GM04504 (cell line): ENCODE measurements around the gene DHX29.

Experiments
- DNase-seq: peaks from one replicate; pipeline ENCODE4 v3.0.0-alpha.2; 2012; ENCODE audit warnings: low read depth

DHX29 gene

DNA sequence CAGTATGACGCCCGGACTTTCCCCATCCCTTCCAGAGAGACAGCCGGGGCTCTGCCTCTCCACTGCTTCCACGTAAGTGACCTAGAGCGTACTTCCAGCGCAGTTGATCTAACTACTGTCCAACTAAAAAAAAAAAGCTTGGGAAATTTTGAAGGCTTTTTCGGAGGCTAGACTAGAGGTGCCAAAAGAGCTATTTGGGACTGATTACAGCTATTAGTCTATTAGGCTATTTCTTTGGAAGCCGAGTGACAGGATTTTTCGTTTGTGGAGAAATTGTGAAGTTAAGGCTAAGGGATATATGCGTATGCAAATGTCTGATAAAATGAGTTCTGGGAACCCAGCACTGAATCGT lies 75.6 kb downstream of the DHX29 start:
- no peak for DNase-seq

DNA sequence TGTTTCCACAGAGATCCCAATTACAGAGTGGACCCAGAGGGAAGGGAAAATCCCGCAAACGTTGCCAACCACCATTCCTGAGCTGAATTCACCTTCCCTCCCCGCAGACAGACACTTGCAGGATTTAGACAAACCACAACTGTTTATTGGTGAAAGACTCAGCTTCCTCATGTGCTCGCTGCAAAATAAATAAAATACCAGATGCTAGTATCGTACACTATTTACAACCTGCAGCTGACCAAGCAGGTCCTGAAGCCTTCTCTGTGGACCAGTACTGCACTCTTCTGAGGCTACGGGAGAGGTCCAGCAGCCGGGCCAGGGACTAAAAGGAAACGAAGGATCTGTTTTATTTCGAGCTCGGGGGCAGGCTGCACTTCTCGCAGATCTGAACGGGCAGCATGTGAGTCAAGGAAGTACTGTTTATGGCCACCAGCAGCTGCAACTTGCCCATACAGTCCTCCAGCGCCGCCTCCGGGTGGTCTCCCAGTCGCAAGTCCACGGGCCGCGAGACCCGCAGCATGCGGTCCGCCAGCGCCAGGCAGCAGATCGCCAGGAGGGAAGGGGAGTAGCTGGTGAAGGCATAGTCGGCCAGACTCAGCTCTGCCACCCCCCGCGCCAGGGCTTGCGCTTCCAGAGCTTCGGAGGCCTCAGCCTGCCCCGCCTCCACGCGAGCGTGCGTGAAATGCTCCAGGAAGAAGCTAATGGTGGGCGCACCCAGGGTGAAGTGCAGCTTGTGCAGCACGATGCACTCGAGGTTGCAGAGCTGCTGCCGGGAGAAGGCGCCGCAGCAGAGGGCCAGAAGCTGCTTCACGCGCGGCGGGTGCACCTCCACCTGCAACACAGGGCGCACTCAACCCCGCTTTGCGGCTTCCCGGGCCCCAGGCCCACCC lies 76.2 kb downstream of the DHX29 start:
- DNase-seq: no peak

DNA sequence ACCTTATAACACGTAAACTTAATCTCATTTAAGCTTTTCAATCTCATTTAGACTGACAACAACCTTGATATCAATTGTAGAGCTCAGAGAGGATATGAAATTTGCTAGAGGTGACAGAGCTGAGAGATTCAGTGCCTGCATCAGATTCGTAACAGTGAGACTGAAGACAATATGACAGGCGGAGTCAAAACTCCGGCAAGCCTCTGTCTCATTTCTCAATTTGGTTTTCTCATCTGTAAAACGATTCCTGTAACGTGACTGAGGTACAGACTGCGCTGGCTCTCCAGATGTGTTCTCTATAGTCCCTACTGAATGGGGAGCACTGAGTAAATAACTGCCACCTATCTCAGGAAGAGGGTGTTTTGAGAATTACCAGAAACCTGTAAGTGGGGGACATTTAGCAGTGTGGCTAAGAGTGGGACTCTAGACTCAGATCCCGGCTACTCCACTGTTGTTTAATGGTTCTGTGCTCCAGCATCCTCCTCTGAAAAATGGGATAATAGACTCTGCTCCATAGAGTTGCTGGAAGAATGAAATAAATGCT lies 77.3 kb downstream of the DHX29 start:
- DNase-seq: no peak

DNA sequence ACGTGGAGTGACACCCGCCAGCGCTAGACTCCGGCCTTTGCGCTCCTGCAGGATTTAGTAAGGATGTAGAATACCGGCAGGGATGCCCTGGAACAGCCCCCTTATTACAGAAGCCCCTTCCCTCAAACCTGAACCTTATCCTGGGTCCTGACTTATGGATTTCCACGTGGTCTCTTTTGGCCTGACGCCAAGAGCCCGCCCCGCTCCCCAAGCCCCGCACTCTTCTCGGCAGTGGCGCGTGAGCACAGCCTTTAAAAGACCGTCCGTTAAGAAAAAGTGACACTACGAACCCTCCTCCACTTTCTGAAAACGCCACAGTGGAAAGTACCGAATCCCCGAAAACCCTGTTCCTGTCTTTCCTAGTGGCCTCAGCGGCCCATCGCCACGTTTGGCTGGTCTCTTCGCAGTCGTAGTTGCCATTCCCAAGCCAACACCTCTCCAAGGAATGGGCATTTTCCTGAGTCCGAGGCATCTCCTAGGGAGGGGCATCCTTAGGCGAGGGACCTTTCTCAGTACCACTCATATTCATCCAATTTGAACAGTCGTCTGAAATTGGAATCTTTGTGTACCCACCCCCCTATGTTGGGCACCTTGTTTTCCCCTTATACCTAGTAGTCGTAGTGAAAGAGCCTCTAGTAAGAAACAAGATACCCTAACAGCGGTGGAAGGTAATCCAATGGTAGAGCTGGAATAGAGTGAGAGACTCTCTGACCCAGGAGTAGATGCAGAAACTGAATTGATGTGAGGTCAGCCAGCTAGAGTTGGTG lies 79.6 kb downstream of the DHX29 start:
- DNase-seq: no peak

DNA sequence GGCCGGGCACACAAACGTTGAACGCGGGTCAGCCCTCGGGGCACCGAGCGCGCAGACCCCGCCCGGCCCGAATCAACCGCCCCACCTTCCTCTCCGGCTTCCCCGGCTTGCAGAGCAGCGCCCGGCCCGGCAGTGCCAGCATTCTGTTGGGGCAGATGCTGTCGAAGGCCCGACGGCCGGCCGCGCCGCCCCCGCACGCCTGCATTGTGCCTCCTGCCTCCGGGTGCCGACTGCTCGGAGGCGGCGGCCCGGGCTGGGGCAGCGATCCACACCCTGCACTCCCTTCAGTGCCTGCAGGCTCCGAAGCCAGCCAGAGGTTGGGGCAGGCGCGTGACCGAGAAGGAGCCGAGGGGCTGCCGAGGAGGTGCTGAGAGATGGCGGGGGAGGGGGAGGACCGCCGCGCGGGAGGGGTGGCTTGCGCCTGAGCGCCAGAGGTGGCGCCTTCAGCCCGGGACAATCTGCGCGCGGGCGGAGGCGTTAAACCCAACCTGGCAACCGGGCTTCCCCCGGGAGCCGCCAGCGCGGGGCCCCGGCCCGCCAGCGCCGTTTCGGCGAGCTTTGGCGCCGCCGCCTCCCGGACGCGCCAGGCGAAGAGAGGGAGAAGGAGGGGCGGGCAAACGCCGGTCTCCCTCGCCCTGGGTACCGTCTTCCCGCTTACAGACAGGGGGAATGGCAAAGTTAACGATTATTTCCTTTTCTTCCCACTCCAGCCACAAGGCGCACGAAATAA lies 80.4 kb downstream of the DHX29 start, which contains the start of gene MCIDAS:
Gene MCIDAS (minus strand): TSS at position 382 of the 730 bp plus-strand sequence. CDS start 177 bp downstream, at position 205.
- no peak for DNase-seq

DNA sequence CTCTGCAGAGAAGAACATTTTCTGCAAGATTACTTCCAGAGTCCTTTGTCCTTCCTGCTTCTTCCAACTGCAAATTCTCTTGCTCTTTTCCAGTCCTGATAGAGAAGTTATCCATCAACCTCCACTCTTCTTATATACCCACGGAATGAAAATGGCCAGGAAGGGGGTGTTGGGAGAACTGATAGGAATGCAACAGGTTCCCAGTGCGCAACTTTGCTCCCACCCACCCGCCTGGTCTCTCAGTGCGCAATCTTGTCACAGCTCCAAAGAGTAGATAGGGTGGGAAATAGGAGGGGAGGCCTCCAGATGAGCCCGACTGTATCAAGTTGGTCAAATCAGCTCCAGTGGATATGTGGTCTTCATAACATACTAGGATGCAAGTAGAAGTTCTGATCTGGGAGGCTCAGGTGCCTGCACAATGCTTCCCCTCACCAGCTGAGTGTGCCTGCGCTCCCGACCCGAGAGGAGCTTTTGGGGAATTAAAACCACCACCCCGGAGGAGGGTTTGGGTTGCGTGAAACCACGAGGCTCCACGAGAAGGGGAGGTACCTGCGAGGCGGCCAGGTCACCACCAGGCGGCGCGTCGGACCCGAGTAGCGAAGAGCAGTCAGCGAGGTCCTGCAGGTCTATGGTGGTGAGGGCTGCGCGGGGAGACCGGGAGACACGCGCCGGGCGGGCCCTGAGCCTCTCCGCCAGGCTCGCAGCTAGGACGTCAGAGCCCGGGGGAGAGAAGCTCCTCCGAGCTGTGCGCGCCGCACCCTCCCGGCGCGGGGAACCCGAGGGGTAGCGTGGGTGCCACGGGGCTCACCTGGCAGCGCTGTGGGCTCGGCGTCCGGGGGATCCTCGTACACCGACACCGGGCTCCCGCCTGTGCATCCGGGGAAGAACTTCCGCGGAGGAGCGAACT lies 81.2 kb downstream of the DHX29 start:
- DNase-seq: no peak

DNA sequence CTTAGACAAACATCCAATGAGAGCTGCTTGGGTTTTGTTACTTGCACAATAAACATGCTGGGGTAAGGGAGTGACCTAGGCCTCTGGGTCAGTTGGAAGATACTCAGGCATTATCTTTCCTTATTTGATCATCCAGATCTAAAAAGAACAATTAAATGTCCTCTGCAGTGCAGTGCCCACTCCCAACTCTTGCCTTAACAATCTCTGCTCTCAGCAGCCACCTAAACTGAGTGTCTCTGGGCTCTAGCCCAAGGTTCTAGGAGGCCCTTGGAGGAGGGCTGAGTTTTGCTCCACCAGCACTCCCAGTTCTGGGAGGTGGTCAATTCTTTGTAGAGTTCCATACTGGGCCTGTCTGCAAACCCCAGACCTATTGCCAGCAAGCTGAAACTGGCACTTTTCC lies 82.1 kb downstream of the DHX29 start:
- no peak for DNase-seq

DNA sequence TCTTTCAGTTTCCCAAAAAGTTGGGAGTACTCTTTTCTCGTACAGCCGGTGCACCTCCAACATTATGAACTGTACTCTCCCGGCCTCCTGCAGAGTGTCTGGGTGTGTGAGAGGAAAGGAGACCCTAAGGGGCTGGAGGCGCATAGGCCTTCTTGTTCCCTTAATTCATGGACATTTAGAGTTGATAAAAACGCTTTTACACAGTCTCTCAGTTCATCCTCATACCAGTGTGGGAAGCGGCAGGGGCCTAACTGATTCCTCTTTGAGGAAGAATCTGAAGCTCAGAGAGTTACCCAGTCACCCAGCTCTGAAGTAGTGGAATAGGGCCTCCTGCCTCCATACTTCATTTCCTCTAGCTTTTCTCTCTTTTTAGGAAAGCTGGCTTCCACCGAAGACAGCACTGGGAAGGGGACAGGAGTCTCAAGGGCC lies 83.7 kb downstream of the DHX29 start:
- DNase-seq: no peak

DNA sequence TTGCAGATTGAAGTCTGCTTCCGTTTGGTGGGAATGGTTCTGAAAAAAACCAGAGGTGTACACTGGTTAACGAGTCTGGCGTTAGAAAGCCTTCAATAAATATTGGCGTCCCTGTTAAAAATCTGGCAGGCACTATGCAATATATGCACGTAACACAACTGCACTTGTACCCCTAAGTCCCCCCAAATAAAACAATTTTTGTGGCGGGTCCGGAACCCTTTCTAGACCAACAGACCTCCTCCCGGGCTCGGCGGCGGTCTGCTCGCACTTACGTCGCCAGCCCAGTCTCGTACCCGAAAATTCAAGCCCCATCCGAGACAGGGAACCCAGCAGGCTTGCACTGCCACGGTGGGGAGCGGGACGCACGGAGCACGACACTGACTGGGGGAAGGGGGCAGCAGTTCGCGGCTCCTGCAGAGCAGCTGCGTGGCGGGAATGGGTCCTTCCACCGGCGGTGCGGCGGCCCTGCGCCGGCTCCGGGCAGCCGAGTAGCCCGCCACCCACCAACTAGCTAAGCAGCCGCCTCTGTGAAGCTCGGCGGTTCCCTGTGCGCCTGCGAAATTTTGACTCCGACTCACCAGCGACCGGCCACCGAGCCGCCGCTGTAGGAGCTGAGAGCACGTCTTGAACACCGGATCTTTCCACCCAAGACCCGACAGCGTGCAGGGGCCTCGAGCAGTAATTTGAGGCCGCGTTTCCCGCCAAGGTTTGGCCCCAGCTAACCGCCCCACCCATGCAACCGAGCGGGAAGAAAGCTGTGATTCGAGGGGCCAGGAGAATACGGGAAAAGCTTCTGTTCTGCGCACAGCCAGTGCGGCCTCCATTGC lies 84.3 kb downstream of the DHX29 start:
- no peak for DNase-seq

DNA sequence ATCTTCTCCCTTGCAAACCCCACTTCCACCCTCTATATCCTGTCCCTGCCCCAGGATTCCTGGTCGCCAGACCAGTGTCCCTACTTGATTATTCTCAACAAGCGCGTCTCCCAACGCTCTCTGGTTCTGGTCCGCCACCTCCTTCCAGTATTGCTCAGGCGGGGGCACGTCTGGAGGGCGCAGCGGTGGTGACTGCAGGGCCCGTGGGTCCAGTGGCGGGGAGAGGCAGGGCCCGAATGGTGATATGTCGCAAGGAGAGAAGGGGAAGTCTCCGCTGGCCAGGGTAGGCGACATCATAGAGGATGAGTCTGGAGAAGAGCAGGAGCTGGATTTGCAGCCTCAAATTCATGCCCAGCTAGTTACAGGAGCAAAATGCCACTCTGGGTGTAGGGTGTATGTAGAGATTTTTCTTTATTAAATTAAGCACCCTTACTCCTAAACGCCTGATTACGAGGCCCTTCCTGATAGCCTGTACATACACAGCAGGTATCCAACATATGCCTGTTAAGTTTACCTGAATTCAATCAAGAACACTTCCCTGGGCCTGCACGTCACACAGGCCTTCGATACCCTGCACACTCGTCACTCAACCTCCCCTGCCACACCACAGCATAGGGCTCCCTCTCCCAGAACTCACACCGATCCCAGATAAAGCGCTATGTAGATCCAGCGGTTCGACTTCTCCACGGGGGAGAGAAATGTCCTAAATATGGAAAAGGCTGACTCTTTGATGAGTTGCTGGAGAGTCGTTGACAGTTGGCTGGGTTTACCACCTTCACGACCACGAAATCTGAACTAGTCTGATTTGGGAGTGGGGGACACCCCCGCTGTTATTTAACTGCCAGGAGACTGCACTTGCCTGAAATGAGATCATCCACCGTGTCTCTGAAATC lies 85.2 kb downstream of the DHX29 start:
- DNase-seq: no peak

DNA sequence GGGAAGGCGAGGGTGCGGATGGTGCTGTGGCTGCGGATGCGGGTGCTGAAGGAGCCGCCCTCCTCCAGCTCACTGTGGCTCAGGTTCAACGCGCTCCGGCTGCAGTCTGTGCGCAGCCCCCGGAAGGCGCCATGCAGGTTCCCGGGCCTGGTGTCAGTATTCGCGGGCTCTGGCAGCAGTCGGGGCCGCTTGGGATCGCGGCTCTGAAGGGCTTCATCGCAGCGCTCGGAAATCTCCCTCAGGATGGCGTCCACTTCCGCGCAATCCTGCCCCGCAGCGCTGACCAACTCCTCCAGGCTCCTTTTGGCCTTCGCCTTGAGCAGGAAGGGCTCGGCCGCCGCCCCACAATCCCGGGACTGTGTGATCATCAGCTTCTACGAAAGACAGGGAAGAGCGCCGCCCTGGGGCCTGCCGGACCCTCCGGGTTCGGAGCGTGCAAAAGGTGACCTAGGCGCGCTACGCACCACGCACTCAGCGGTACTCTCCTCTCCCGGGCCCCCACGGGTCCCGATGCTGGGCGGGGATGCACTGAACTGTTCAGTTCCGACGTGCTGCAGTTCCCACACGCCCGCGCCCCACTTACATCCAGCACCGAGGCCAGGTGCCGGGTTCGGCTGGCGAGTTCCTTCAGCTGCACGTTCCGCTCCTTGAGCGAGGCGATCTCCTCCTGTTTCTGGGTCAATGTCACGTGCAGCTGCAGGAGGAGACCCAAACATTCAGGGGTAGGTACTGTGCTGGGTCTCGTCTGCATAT lies 86.9 kb downstream of the DHX29 start:
- no peak for DNase-seq

DNA sequence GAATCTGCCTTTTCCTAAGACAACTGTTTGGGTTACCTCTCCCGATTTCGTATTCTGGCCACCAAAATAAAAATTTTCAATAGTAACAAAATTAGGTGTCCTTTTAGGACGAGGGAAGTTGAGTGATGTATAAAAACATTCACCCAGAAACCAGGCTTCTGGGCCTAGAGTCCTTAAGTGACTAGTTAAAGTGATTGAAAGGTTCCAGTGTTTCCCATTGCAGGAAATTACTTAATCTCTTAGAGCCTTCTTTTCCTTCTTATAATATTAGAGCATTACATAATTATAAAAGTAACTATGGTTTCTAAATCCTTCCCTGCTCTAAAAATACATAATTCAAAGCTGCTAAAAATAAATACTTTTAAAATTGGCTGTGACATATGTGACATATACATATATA lies 87.7 kb downstream of the DHX29 start:
- DNase-seq: no peak

DNA sequence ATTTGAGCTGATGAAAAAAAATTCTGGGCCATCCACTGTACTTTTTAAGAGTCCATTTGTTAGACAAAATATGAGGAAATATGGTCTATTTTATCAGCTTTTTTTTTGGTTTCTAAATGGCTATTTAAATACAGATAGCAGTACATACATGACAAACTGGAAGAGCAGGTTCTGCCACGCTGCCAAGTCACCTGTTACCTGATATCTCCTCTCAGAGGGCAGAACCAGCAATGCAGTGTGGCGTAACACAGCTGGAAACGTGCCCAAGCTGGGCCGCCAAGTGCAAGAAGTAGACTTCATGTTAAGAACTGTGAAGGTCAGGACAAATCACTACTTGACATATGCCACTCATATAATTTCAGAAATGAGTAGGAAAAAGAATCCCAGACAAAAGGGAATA lies 88.5 kb downstream of the DHX29 start:
- DNase-seq: no peak

DNA sequence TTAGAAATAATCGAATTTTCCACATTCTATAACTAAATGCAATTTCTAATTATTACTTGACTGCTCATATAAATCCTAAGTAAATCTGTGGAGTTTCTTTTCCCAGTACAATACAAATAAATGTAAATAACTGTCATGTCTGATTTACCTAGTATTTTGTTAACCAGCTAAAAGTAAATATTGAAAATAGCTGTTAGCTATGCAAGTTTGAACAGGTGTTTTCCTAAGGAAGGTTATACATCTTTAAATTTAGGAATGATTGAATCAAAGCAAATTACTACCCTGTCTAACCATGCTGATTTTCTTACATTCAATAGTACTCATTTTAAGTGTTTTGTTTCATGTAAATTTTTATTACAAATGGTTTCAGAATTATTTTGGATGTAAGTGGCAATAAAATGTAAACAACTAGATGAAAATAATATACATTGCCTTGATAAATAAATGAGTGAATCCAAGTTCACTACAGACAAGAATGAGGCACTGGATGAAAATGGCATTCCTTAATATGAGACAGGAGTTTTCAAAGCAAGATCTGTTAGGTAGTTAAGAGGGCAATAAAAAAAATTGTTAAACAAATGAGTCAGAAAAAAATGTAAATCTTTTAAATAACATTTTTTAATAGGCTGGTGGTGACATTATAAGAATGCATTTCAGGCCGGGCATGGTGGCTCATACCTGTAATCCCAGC lies 96.2 kb downstream of the DHX29 start:
- no peak for DNase-seq
